ENCODE data around the gene BFSP1.

BFSP1 gene

GRCh38 chr20:17542993-17543412 is 11.8 kb upstream of the BFSP1 start:
- H3K14ac ChIP-seq (ENCODE audit: low read length in 2 of 2) = no peak overlapping the region
- H3K18ac ChIP-seq (ENCODE audit: low read depth in 1 of 2, low read length in 2 of 2) = no peak overlapping the region
- no peaks in the 10 kb centered on the region for H3K9me3 ChIP-seq (ENCODE audit: control insufficient read depth, low read length)
- no peak overlapping the region for H4K8ac ChIP-seq (ENCODE audit: low read length)
- no peak overlapping the region for H4K91ac ChIP-seq (ENCODE audit: low read length)
- no peak overlapping the region for H3K23ac ChIP-seq (ENCODE audit: low read length in 2 of 2)
- peaks cover 18% of the 10 kb centered on the region for H3K4me1 ChIP-seq (ENCODE audit: control insufficient read depth, insufficient read depth, low read depth, low read length)
- peak overlapping the region; percentile 87 for H3K27ac ChIP-seq (ENCODE audit: low read length, poor library complexity, severe bottlenecking)
- H2AFZ ChIP-seq (ENCODE audit: low read depth, low read length) = no peak overlapping the region
- no peak overlapping the region for H2AK5ac ChIP-seq (ENCODE audit: low read length, severe bottlenecking)
- 93% methylated on average over 2 of the region's 4 CpGs for WGBS
- H3K27me3 ChIP-seq (ENCODE audit: control insufficient read depth in 1 of 2, insufficient read depth in 1 of 2, low read length in 2 of 2) = no peaks in the 10 kb centered on the region
- no peak overlapping the region for H3K4me2 ChIP-seq (ENCODE audit: low read length, poor library complexity, severe bottlenecking)
- H3K36me3 ChIP-seq (ENCODE audit: control insufficient read depth in 1 of 2, insufficient read depth in 2 of 2, low read depth in 1 of 2, low read length in 2 of 2) = no peaks in the 10 kb centered on the region
- peaks cover 2% of the 10 kb centered on the region for H3K79me1 ChIP-seq (replicated peaks; ENCODE audit: low read length, poor library complexity, severe bottlenecking)
- no peak overlapping the region for H2BK5ac ChIP-seq (ENCODE audit: low read depth, low read length, poor library complexity, severe bottlenecking)
- H2BK15ac ChIP-seq (ENCODE audit: low read depth, poor library complexity, severe bottlenecking) = no peak overlapping the region
- DNase-seq = peak; percentile 13
- H3K4ac ChIP-seq (ENCODE audit: low read depth in 1 of 2, low read length in 2 of 2) = no peak overlapping the region
- peak overlapping the region in 1 of 2 experiments; percentile 34 for H3K4me3 ChIP-seq (ENCODE audit: insufficient read depth in 1 of 2, low read depth in 1 of 2, low read length in 2 of 2)
- no peak overlapping the region for H2BK120ac ChIP-seq (ENCODE audit: low read depth, low read length)
- H2BK12ac ChIP-seq (ENCODE audit: low read length in 2 of 2) = no peak overlapping the region
- peak overlapping the region; percentile 83 for H3K9ac ChIP-seq (ENCODE audit: low read length)

GRCh38 chr20:17542481-17542880 is 11.3 kb upstream of the BFSP1 start:
- Histone ChIP-seq H4K91ac (ENCODE audit: low read length) (no peak overlapping the region), H2BK120ac (ENCODE audit: low read depth, low read length) (no peak overlapping the region), H3K79me1 (replicated peaks; ENCODE audit: low read length, poor library complexity, severe bottlenecking) (peaks cover 2% of the 10 kb centered on the region), H3K36me3 (ENCODE audit: control insufficient read depth in 1 of 2, insufficient read depth in 2 of 2, low read depth in 1 of 2, low read length in 2 of 2) (no peaks in the 10 kb centered on the region), H4K8ac (ENCODE audit: low read length) (no peak overlapping the region), H2BK5ac (ENCODE audit: low read depth, low read length, poor library complexity, severe bottlenecking) (no peak overlapping the region), H3K23ac (ENCODE audit: low read length in 2 of 2) (no peak overlapping the region), H3K27me3 (ENCODE audit: control insufficient read depth in 1 of 2, insufficient read depth in 1 of 2, low read length in 2 of 2) (no peaks in the 10 kb centered on the region), H2BK15ac (ENCODE audit: low read depth, poor library complexity, severe bottlenecking) (no peak overlapping the region), H3K4me3 (ENCODE audit: insufficient read depth in 1 of 2, low read depth in 1 of 2, low read length in 2 of 2) (peak overlapping the region in 1 of 2 experiments; percentile 36), H3K18ac (ENCODE audit: low read depth in 1 of 2, low read length in 2 of 2) (no peak overlapping the region), H3K27ac (ENCODE audit: low read length, poor library complexity, severe bottlenecking) (peak overlapping the region; percentile 42), H3K9me3 (ENCODE audit: control insufficient read depth, low read length) (no peaks in the 10 kb centered on the region), H3K4ac (ENCODE audit: low read depth in 1 of 2, low read length in 2 of 2) (no peak overlapping the region), H3K4me1 (ENCODE audit: control insufficient read depth, insufficient read depth, low read depth, low read length) (peaks cover 19% of the 10 kb centered on the region), H2AFZ (ENCODE audit: low read depth, low read length) (no peak overlapping the region), H3K14ac (ENCODE audit: low read length in 2 of 2) (no peak overlapping the region), H2BK12ac (ENCODE audit: low read length in 2 of 2) (no peak overlapping the region), H2AK5ac (ENCODE audit: low read length, severe bottlenecking) (no peak overlapping the region), H3K9ac (ENCODE audit: low read length) (peak overlapping the region; percentile 83), H3K4me2 (ENCODE audit: low read length, poor library complexity, severe bottlenecking) (no peak overlapping the region)
- DNase-seq = no peak
- no CpG with 5 or more reads among the region's 1 CpG for WGBS

GRCh38 chr20:17541996-17542395 is 10.8 kb upstream of the BFSP1 start:
- Histone ChIP-seq H3K79me1 (replicated peaks; ENCODE audit: low read length, poor library complexity, severe bottlenecking) (peaks cover 4% of the 10 kb centered on the region), H3K9me3 (ENCODE audit: control insufficient read depth, low read length) (no peaks in the 10 kb centered on the region), H4K91ac (ENCODE audit: low read length) (no peak overlapping the region), H2BK120ac (ENCODE audit: low read depth, low read length) (no peak overlapping the region), H2BK12ac (ENCODE audit: low read length in 2 of 2) (no peak overlapping the region), H2AFZ (ENCODE audit: low read depth, low read length) (no peak overlapping the region), H3K36me3 (ENCODE audit: control insufficient read depth in 1 of 2, insufficient read depth in 2 of 2, low read depth in 1 of 2, low read length in 2 of 2) (no peaks in the 10 kb centered on the region), H3K4me1 (ENCODE audit: control insufficient read depth, insufficient read depth, low read depth, low read length) (peaks cover 22% of the 10 kb centered on the region), H3K27ac (ENCODE audit: low read length, poor library complexity, severe bottlenecking) (peak overlapping the region; percentile 42), H3K23ac (ENCODE audit: low read length in 2 of 2) (no peak overlapping the region), H3K4me2 (ENCODE audit: low read length, poor library complexity, severe bottlenecking) (no peak overlapping the region), H3K27me3 (ENCODE audit: control insufficient read depth in 1 of 2, insufficient read depth in 1 of 2, low read length in 2 of 2) (no peaks in the 10 kb centered on the region), H2BK15ac (ENCODE audit: low read depth, poor library complexity, severe bottlenecking) (no peak overlapping the region), H3K4ac (ENCODE audit: low read depth in 1 of 2, low read length in 2 of 2) (no peak overlapping the region), H4K8ac (ENCODE audit: low read length) (no peak overlapping the region), H2AK5ac (ENCODE audit: low read length, severe bottlenecking) (no peak overlapping the region), H2BK5ac (ENCODE audit: low read depth, low read length, poor library complexity, severe bottlenecking) (no peak overlapping the region), H3K9ac (ENCODE audit: low read length) (peak overlapping the region; percentile 83), H3K4me3 (ENCODE audit: insufficient read depth in 1 of 2, low read depth in 1 of 2, low read length in 2 of 2) (peak overlapping the region in 1 of 2 experiments; percentile 36), H3K18ac (ENCODE audit: low read depth in 1 of 2, low read length in 2 of 2) (no peak overlapping the region), H3K14ac (ENCODE audit: low read length in 2 of 2) (no peak overlapping the region)
- WGBS = 69% methylated on average over 5 of the region's 5 CpGs
- DNase-seq = peak; percentile 70

GRCh38 chr20:17541596-17541995 is 10.4 kb upstream of the BFSP1 start:
- H2AFZ ChIP-seq (ENCODE audit: low read depth, low read length) = no peak overlapping the region
- H3K27ac ChIP-seq (ENCODE audit: low read length, poor library complexity, severe bottlenecking) = no peak overlapping the region
- peak overlapping the region; percentile 79 for H2AK5ac ChIP-seq (ENCODE audit: low read length, severe bottlenecking)

More at GRCh38 chr20:17541596-17541995, 10.4 kb upstream of the BFSP1 start:
- WGBS = 98% methylated on average over 3 of the region's 3 CpGs
- Histone ChIP-seq H3K4me2 (ENCODE audit: low read length, poor library complexity, severe bottlenecking) (no peak overlapping the region), H2BK120ac (ENCODE audit: low read depth, low read length) (no peak overlapping the region), H3K36me3 (ENCODE audit: control insufficient read depth in 1 of 2, insufficient read depth in 2 of 2, low read depth in 1 of 2, low read length in 2 of 2) (no peaks in the 10 kb centered on the region), H4K8ac (ENCODE audit: low read length) (no peak overlapping the region), H3K4me3 (ENCODE audit: insufficient read depth in 1 of 2, low read depth in 1 of 2, low read length in 2 of 2) (no peak overlapping the region), H4K91ac (ENCODE audit: low read length) (no peak overlapping the region), H2BK15ac (ENCODE audit: low read depth, poor library complexity, severe bottlenecking) (no peak overlapping the region), H3K4me1 (ENCODE audit: control insufficient read depth, insufficient read depth, low read depth, low read length) (peaks cover 22% of the 10 kb centered on the region), H2BK12ac (ENCODE audit: low read length in 2 of 2) (no peak overlapping the region), H3K9me3 (ENCODE audit: control insufficient read depth, low read length) (no peaks in the 10 kb centered on the region), H3K27me3 (ENCODE audit: control insufficient read depth in 1 of 2, insufficient read depth in 1 of 2, low read length in 2 of 2) (no peaks in the 10 kb centered on the region), H3K79me1 (replicated peaks; ENCODE audit: low read length, poor library complexity, severe bottlenecking) (peaks cover 4% of the 10 kb centered on the region), H3K9ac (ENCODE audit: low read length) (peak overlapping the region; percentile 83), H2BK5ac (ENCODE audit: low read depth, low read length, poor library complexity, severe bottlenecking) (no peak overlapping the region), H3K14ac (ENCODE audit: low read length in 2 of 2) (no peak overlapping the region), H3K23ac (ENCODE audit: low read length in 2 of 2) (no peak overlapping the region), H3K18ac (ENCODE audit: low read depth in 1 of 2, low read length in 2 of 2) (no peak overlapping the region), H3K4ac (ENCODE audit: low read depth in 1 of 2, low read length in 2 of 2) (no peak overlapping the region)
- DNase-seq = peak; percentile 14
